Thyroid gland (tissue), 4 donors: ENCODE data around the gene GALNT9. TPM values are rescaled to one million over a fixed set of nuclear protein-coding genes. Genes with fewer than 3 reads are reported as not detected.
A peak's percentile ranks its signal among the peaks of the same experiment; 100 is the strongest.

Experiments used
- DNase-seq, 2 donors: peaks; one replicate each; pipeline ENCODE4 v3.0.0-alpha.2; 2019
- H3K27ac ChIP-seq, 3 donors: fragments of 200-600 bp; sonication (generic); 1 replicate in 2 of 3; 2 replicates in 1 of 3; pipeline ENCODE4 v1.5.1; 2016 to 2019; ENCODE audit warnings: mild to moderate bottlenecking in 1 of 3, moderate library complexity in 1 of 3
- H3K27me3 ChIP-seq: fragments of 200-600 bp; sonication (generic); one replicate; pipeline ENCODE4 v1.5.1; 2019
- H3K36me3 ChIP-seq, 2 donors: fragments of 200-600 bp; sonication (generic); one replicate each; pipeline ENCODE4 v1.5.1; 2016 to 2019
- H3K4me1 ChIP-seq, 2 donors: fragments of 200-600 bp; sonication (generic); one replicate each; pipeline ENCODE4 v1.5.1; 2017 to 2019
- H3K4me3 ChIP-seq, 3 donors: fragments of 200-600 bp; sonication (generic); replicated peaks in 1 of 3; 1 replicate in 2 of 3; 2 replicates in 1 of 3; pipeline ENCODE4 v1.5.1; 2016; ENCODE audit warnings: mild to moderate bottlenecking in 1 of 3
- H3K9me3 ChIP-seq: fragments of 200-600 bp; sonication (generic); one replicate; pipeline ENCODE4 v1.5.1; 2017
- CTCF ChIP-seq, 6 experiments: fragments of 200-600 bp in 3 of 6; fragments of 450-650 bp in 3 of 6; sonication (generic) in 3 of 6; IDR thresholded peaks; one replicate each; pipeline ENCODE4 v1.5.1; 2016 to 2019; ENCODE audit warnings: antibody characterized with exemption in 6 of 6, mild to moderate bottlenecking in 2 of 6, inconsistent platforms in 1 of 6, moderate library complexity in 1 of 6
- POLR2A ChIP-seq, 2 donors: fragments of 450-650 bp; IDR thresholded peaks; one replicate each; pipeline ENCODE4 v1.6.1; 2017; ENCODE audit warnings: antibody characterized with exemption in 2 of 2, mild to moderate bottlenecking in 2 of 2, moderate library complexity in 1 of 2
- WGBS, 2 donors: methylation state at CpG; one replicate each; pipeline ENCODE4 v1.1.5; 2017; 5-methylcytosine and 5-hydroxymethylcytosine counted together
- intact Hi-C: fragments of 100-400 bp; cut with DNase I; formaldehyde crosslinking; loops from one replicate; pipeline ENCODE4 v1.15.1; 2023
- total RNA-seq, 4 donors: library from RNA; depleted of rRNA; stranded (reverse); fragments of >200 nt; gene quantifications; one replicate each; pipeline ENCODE4 v1.2.3, GENCODE V29; 2016

Gene GALNT9
- total RNA-seq, 4 donors from 2014 or later: 2.2 to 29.2 (median 15.9) TPM

- no peak for TF ChIP-seq CTCF (IDR thresholded peaks at IDR 0.05)
- TF ChIP-seq POLR2A (IDR thresholded peaks at IDR 0.05): no peak
- WGBS, 2 donors: 78% methylated on average over 11 to 24 of the region's 24 CpGs
- no peaks in the 10 kb centered on the region for H3K27me3 ChIP-seq
These were observed 35.0 kb downstream of the GALNT9 start for GRCh38 chr12:132294121-132295034.

GRCh38 chr12:132292328-132293319 is 36.8 kb downstream of the GALNT9 start:
- no peak for DNase-seq
- no peak for TF ChIP-seq CTCF (IDR thresholded peaks at IDR 0.05)
- TF ChIP-seq POLR2A (IDR thresholded peaks at IDR 0.05): no peak
- WGBS, 2 donors: 92 to 93% methylated on average over 31 to 32 of the region's 33 CpGs
- Histone ChIP-seq H3K4me1 (peaks cover 16 to 25% of the 10 kb centered on the region in 2 donors), H3K27me3 (no peaks in the 10 kb centered on the region), H3K4me3 (no peak overlapping the region), H3K36me3 (no peaks in the 10 kb centered on the region), H3K9me3 (no peaks in the 10 kb centered on the region), H3K27ac (no peak overlapping the region)
- intact Hi-C loops: no loop called here

More at GRCh38 chr12:132294121-132295034, 35.0 kb downstream of the GALNT9 start:
- no peak for DNase-seq
- H3K4me3 ChIP-seq: no peak overlapping the region
- H3K9me3 ChIP-seq: no peaks in the 10 kb centered on the region
- intact Hi-C loops: no loop called here
- H3K27ac ChIP-seq: no peak overlapping the region
- H3K4me1 ChIP-seq: peaks cover 9% of the 10 kb centered on the region in 2 donors
- H3K36me3 ChIP-seq: no peaks in the 10 kb centered on the region

GRCh38 chr12:132291402-132292175 is 37.8 kb downstream of the GALNT9 start:
- no peaks in the 10 kb centered on the region for H3K27me3 ChIP-seq
- H3K36me3 ChIP-seq: no peaks in the 10 kb centered on the region
- no peak overlapping the region for H3K27ac ChIP-seq
- intact Hi-C loops: no loop called here
- peaks cover 16 to 31% of the 10 kb centered on the region in 2 donors for H3K4me1 ChIP-seq
- no peak overlapping the region for H3K4me3 ChIP-seq
- H3K9me3 ChIP-seq: no peaks in the 10 kb centered on the region
- no peak for DNase-seq
- 96% methylated on average over 28 to 29 of the region's 30 CpGs for WGBS, 2 donors
- TF ChIP-seq POLR2A (IDR thresholded peaks at IDR 0.05): no peak
- TF ChIP-seq CTCF (IDR thresholded peaks at IDR 0.05): no peak

GRCh38 chr12:132290203-132290540 is 39.2 kb downstream of the GALNT9 start:
- no peaks in the 10 kb centered on the region for H3K27me3 ChIP-seq

More at GRCh38 chr12:132290203-132290540, 39.2 kb downstream of the GALNT9 start:
- H3K27ac ChIP-seq: peak overlapping the region in 1 of 3 donors; percentile 77
- TF ChIP-seq POLR2A (IDR thresholded peaks at IDR 0.05) (no peak), CTCF (IDR thresholded peaks at IDR 0.05) (no peak)
- H3K4me1 ChIP-seq: peaks cover 16 to 37% of the 10 kb centered on the region in 2 donors
- no peak for DNase-seq
- H3K9me3 ChIP-seq: no peaks in the 10 kb centered on the region
- no peak overlapping the region for H3K4me3 ChIP-seq
- intact Hi-C loops: no loop called here
- no peaks in the 10 kb centered on the region for H3K36me3 ChIP-seq
- 93 to 100% methylated on average over 2 to 7 of the region's 12 CpGs for WGBS, 2 donors
